Lower lobe of right lung (tissue), 2 donors: ENCODE data around the gene POU3F2. TPM values are rescaled to one million over a fixed set of nuclear protein-coding genes. Genes with fewer than 3 reads are reported as not detected.

Experiments
- ATAC-seq, 2 donors: fragments of 200-7000 bp; cut with Tn5 transposase; one replicate each; pipeline ENCODE4 v1.9.1; 2020 to 2022; ENCODE audit warnings: mild to moderate bottlenecking in 2 of 2, moderate library complexity in 2 of 2
- DNase-seq: peaks from one replicate; pipeline ENCODE4 v3.0.0-alpha.2; 2020
- H3K27ac ChIP-seq: fragments of 200-600 bp; one replicate; pipeline ENCODE4 v1.8.0; 2022
- H3K27me3 ChIP-seq: fragments of 200-600 bp; one replicate; pipeline ENCODE4 v1.8.0; 2022; ENCODE audit warnings: low read depth
- H3K36me3 ChIP-seq: fragments of 200-600 bp; one replicate; pipeline ENCODE4 v1.8.0; 2022; ENCODE audit warnings: mild to moderate bottlenecking
- H3K4me1 ChIP-seq: fragments of 200-600 bp; one replicate; pipeline ENCODE4 v1.8.0; 2022
- H3K4me3 ChIP-seq: fragments of 200-600 bp; one replicate; pipeline ENCODE4 v1.8.0; 2022; ENCODE audit warnings: mild to moderate bottlenecking
- H3K9me3 ChIP-seq: fragments of 200-600 bp; one replicate; pipeline ENCODE4 v1.8.0; 2022
- intact Hi-C: fragments of 100-400 bp; cut with DNase I; formaldehyde crosslinking; loops from one replicate; pipeline ENCODE4 v1.11.0; 2022
- total RNA-seq: library from RNA; stranded (reverse); fragmentation: NEBNext Ultra II Directional; extraction: Animal tissue kit (Norgen Biotek cat#: 25700); gene quantifications from one replicate; pipeline ENCODE4 v1.2.1, GENCODE V29; 2021
- TF ChIP-seq, protein P1 (sequence below): fragments of 200-600 bp; IDR thresholded peaks from one replicate; pipeline ENCODE4 v1.8.0; 2022; ENCODE audit warnings: antibody characterized with exemption, mild to moderate bottlenecking
- donor health status: DM: no; HTN: yes; CAD: no; lungs with severe emphysema.

POU3F2 gene
- total RNA-seq, 1 donor from 2014 or later, result not detected

GRCh38 chr6:98800866-98801265 lies 33.5 kb upstream of the POU3F2 start:
- no peaks in the 10 kb centered on the region for H3K4me1 ChIP-seq
- H3K4me3 ChIP-seq, result no peak overlapping the region
- H3K36me3 ChIP-seq, result no peaks in the 10 kb centered on the region
- H3K9me3 ChIP-seq, result no peaks in the 10 kb centered on the region
- H3K27me3 ChIP-seq, result peaks cover 3% of the 10 kb centered on the region
- H3K27ac ChIP-seq, result no peak overlapping the region
- intact Hi-C loops, result no loop called here
- ATAC-seq, result no peak
- TF ChIP-seq, protein P1, sequence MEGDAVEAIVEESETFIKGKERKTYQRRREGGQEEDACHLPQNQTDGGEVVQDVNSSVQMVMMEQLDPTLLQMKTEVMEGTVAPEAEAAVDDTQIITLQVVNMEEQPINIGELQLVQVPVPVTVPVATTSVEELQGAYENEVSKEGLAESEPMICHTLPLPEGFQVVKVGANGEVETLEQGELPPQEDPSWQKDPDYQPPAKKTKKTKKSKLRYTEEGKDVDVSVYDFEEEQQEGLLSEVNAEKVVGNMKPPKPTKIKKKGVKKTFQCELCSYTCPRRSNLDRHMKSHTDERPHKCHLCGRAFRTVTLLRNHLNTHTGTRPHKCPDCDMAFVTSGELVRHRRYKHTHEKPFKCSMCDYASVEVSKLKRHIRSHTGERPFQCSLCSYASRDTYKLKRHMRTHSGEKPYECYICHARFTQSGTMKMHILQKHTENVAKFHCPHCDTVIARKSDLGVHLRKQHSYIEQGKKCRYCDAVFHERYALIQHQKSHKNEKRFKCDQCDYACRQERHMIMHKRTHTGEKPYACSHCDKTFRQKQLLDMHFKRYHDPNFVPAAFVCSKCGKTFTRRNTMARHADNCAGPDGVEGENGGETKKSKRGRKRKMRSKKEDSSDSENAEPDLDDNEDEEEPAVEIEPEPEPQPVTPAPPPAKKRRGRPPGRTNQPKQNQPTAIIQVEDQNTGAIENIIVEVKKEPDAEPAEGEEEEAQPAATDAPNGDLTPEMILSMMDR, result no peak
- no peak for DNase-seq

GRCh38 chr6:98808541-98809210 lies 25.7 kb upstream of the POU3F2 start:
- DNase-seq (no peak), ATAC-seq (no peak)
- Histone ChIP-seq H3K27ac (no peak overlapping the region), H3K4me3 (no peak overlapping the region), H3K4me1 (no peaks in the 10 kb centered on the region), H3K36me3 (no peaks in the 10 kb centered on the region), H3K27me3 (peaks cover 3% of the 10 kb centered on the region), H3K9me3 (no peaks in the 10 kb centered on the region)
- TF ChIP-seq, protein P1, result no peak
- intact Hi-C loops, result no loop called here

GRCh38 chr6:98812220-98812619 lies 22.2 kb upstream of the POU3F2 start:
- intact Hi-C loops, result no loop called here
- Histone ChIP-seq H3K27ac (no peak overlapping the region), H3K9me3 (no peaks in the 10 kb centered on the region), H3K4me1 (no peaks in the 10 kb centered on the region), H3K36me3 (no peaks in the 10 kb centered on the region), H3K27me3 (no peaks in the 10 kb centered on the region), H3K4me3 (no peak overlapping the region)
- DNase-seq (no peak), ATAC-seq (no peak)
- TF ChIP-seq, protein P1, result no peak

DNA sequence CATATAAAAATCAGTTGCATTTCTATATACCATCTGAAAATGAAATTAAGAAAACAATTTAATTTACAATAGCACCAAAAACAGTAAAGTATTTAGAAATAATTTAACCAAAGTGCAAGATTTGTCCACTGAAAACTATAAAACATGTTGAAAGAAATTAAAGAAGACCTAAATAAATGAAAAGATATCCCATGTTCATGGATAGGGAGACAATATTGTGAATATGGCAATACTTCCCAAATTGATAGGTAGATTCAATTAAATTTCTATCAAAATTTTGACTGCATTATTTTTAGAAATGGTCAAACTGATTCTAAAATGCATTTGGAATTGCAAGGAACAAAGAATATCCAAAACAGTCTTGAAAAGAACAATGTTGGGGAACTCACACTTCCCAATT lies 17.6 kb upstream of the POU3F2 start:
- DNase-seq, result no peak
- no peak for ATAC-seq
- Histone ChIP-seq H3K27me3 (peaks cover 6% of the 10 kb centered on the region), H3K4me1 (no peaks in the 10 kb centered on the region), H3K27ac (no peak overlapping the region), H3K4me3 (no peak overlapping the region), H3K9me3 (no peaks in the 10 kb centered on the region), H3K36me3 (no peaks in the 10 kb centered on the region)
- TF ChIP-seq, protein P1, result no peak
- intact Hi-C loops, result no loop called here

DNA sequence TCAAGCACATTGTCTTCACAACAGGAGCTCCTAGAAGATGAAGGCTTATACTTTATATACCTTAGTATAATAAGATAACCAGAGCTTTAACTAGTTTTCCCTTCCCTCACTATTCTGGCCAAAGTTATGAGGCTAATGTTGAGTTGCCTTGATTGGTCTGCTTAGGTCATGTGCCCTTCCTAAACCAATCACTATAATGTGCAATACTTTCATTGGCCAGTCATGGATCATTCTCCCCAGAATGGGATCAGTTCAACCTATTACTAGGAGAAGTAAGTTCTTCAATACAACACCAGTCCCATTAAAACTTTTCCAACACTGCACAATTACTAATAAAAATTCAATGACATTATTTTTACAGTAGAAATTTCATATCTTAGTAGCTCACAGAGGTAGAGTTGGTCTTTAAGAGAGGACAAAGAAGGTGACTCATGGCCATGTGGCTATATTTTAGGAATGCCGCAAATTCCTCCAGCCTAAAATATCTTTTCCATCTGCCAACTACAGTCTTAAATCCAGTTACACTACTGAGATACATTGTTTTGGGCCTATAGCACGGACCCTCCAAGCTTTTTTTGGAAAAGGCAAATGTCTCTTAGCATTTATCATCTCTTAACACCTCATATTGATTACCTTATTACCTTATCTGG lies 12.5 kb upstream of the POU3F2 start:
- intact Hi-C loops, result no loop called here
- Histone ChIP-seq H3K4me1 (peaks cover 7% of the 10 kb centered on the region), H3K36me3 (no peaks in the 10 kb centered on the region), H3K9me3 (no peaks in the 10 kb centered on the region), H3K4me3 (no peak overlapping the region), H3K27ac (no peak overlapping the region), H3K27me3 (peaks cover 55% of the 10 kb centered on the region)
- TF ChIP-seq, protein P1, result no peak
- ATAC-seq, result no peak
- no peak for DNase-seq
